Neural cell (in vitro differentiated cells): ENCODE measurements around the gene ANK2. TPM values are rescaled to one million over a fixed set of nuclear protein-coding genes. Genes with fewer than 3 reads are reported as not detected.

Source experiments
- H2AFZ ChIP-seq: fragments of 200-600, 300-800 bp; sonication (generic), shearing (Covaris generic); 2 replicates; pipeline ENCODE4 v1.6.0; 2014; ENCODE audit warnings: low read depth, mild to moderate bottlenecking, antibody characterized with exemption, low read length, moderate library complexity
- H3F3A ChIP-seq: fragments of 200-600 bp; shearing (Covaris generic); 2 replicates; pipeline ENCODE4 v1.6.1; 2016; ENCODE audit warnings: mild to moderate bottlenecking, moderate library complexity, mixed read lengths, antibody characterized with exemption, low read length; ENCODE audit not compliant: insufficient read depth, poor library complexity, severe bottlenecking
- H3K27ac ChIP-seq: fragments of 200-600, 300-800 bp; sonication (generic), shearing (Covaris generic); 2 replicates; pipeline ENCODE4 v1.5.1; 2014; ENCODE audit warnings: mild to moderate bottlenecking, low read length, moderate library complexity
- H3K27me3 ChIP-seq: fragments of 300-800, 200-600 bp; sonication (generic), shearing (Covaris generic); 2 replicates; pipeline ENCODE4 v1.6.0; 2014; ENCODE audit warnings: mild to moderate bottlenecking, low read depth, low read length, moderate library complexity; ENCODE audit not compliant: insufficient read depth
- H3K36me3 ChIP-seq: fragments of 300-800, 200-600 bp; sonication (generic), shearing (Covaris generic); 2 replicates; pipeline ENCODE4 v1.5.1; 2014; ENCODE audit warnings: mild to moderate bottlenecking, antibody characterized with exemption, low read length, moderate library complexity; ENCODE audit not compliant: insufficient read depth
- H3K4me2 ChIP-seq: fragments of 300-800, 200-600 bp; sonication (generic), shearing (Covaris generic); 2 replicates; pipeline ENCODE4 v1.6.0; 2014; ENCODE audit warnings: mild to moderate bottlenecking, low read length
- H3K4me3 ChIP-seq: fragments of 300-800, 200-600 bp; sonication (generic), shearing (Covaris generic); 2 replicates; pipeline ENCODE4 v1.5.1; 2014; ENCODE audit warnings: mild to moderate bottlenecking, low read length, moderate library complexity
- H3K79me2 ChIP-seq: fragments of 200-600 bp; shearing (Covaris generic); replicated peaks from 2 replicates; pipeline ENCODE4 v1.6.0; 2014; ENCODE audit warnings: mild to moderate bottlenecking, low read length, moderate library complexity; ENCODE audit not compliant: insufficient read depth
- H3K9ac ChIP-seq: fragments of 300-800, 200-600 bp; sonication (generic), shearing (Covaris generic); 2 replicates; pipeline ENCODE4 v1.6.1; 2016; ENCODE audit warnings: mild to moderate bottlenecking, low read length, mixed read lengths
- H3K9me2 ChIP-seq: fragments of 200-600 bp; shearing (Covaris generic); 2 replicates; pipeline ENCODE4 v1.6.1; 2016; ENCODE audit warnings: mild to moderate bottlenecking, low read length, mixed read lengths; ENCODE audit not compliant: insufficient read depth
- H3K9me3 ChIP-seq: fragments of 200-600, 300-800 bp; sonication (generic), shearing (Covaris generic); 2 replicates; pipeline ENCODE4 v1.6.1; 2016; ENCODE audit warnings: mild to moderate bottlenecking, mixed run types, low read length, moderate library complexity, mixed read lengths
- H4K20me1 ChIP-seq: fragments of 200-600 bp; shearing (Covaris generic); 2 replicates; pipeline ENCODE4 v1.6.1; 2016; ENCODE audit warnings: mild to moderate bottlenecking, mixed run types; ENCODE audit not compliant: insufficient read depth
- EP300 ChIP-seq: fragments of 450-650 bp; conservative IDR thresholded peaks from 2 replicates; pipeline ENCODE4 v1.6.1; 2014; ENCODE audit warnings: antibody characterized with exemption, mild to moderate bottlenecking, moderate library complexity; ENCODE audit not compliant: poor library complexity, severe bottlenecking
- EZH2 ChIP-seq: fragments of 200-600, 300-800 bp; shearing (Covaris generic), sonication (generic); IDR thresholded peaks from 2 replicates; pipeline ENCODE4 v1.6.1; 2014; ENCODE audit warnings: antibody characterized with exemption, low read length, borderline replicate concordance, mild to moderate bottlenecking; ENCODE audit not compliant: insufficient read depth, poor library complexity, severe bottlenecking
- MXI1 ChIP-seq: fragments of 450-650 bp; conservative IDR thresholded peaks from 2 replicates; pipeline ENCODE4 v1.6.1; 2014; ENCODE audit warnings: antibody characterized with exemption, mild to moderate bottlenecking; ENCODE audit not compliant: poor library complexity, severe bottlenecking
- POLR2AphosphoS5 ChIP-seq: IDR thresholded peaks from 2 replicates; pipeline ENCODE4 v1.6.1; 2012
- RAD21 ChIP-seq: fragments of 450-650 bp; conservative IDR thresholded peaks from 2 replicates; pipeline ENCODE4 v1.6.1; 2014; ENCODE audit warnings: antibody characterized with exemption, mild to moderate bottlenecking, moderate library complexity
- SMC3 ChIP-seq: fragments of 450-650 bp; conservative IDR thresholded peaks from 2 replicates; pipeline ENCODE4 v1.6.1; 2014; ENCODE audit warnings: antibody characterized with exemption, mild to moderate bottlenecking, moderate library complexity; ENCODE audit not compliant: poor library complexity
- TAF1 ChIP-seq: IDR thresholded peaks from 2 replicates; pipeline ENCODE4 v1.6.1; 2012; ENCODE audit warnings: low read depth
- polyA plus RNA-seq: library from polyadenylated mRNA; depleted of rRNA; stranded (reverse); fragments of >200 nt; gene quantifications from 2 replicates; pipeline ENCODE4 v1.2.3, GENCODE V29; 2014
- TF ChIP-seq, protein P1 (sequence below): fragments of 450-650 bp; IDR thresholded peaks from 2 replicates; pipeline ENCODE4 v1.5.1; 2014; ENCODE audit warnings: antibody characterized with exemption, mild to moderate bottlenecking, moderate library complexity; ENCODE audit not compliant: poor library complexity, severe bottlenecking
- TF ChIP-seq, protein P2 (sequence below): IDR thresholded peaks from 2 replicates; pipeline ENCODE4 v1.6.1; 2012; ENCODE audit warnings: borderline replicate concordance

Gene ANK2
- polyA plus RNA-seq, 1 donor from 2014 or later, result 52.0 TPM

DNA sequence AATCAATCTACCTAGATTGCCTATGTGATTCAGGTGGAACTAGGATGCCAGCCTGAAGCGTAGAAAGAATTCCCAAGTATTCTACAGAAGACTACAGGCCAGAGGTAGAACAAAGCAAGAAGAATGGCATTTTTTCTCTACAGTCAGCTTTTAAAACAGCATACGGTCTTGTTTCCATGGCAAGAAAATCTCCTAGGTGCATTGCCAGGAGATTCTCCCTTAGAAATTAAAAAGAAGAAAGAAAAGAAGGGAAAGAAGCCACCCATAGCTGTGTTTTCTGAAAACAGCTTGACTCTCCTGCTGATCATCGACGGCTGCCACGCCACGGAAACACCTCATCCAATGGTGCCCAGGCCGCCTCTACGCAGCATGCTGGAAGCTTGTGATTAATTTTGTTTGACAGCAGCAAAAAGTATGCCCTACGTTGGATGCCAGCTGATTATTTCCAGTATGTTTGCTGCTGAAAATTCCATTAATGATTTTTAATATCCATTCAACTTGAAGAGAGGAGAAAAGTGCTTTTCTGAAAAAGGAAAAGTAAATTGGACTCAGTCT lies 24.1 kb downstream of the ANK2 start:
- no peak for TF ChIP-seq SMC3
- TF ChIP-seq RAD21, result no peak
- TF ChIP-seq EP300, result no peak
- TF ChIP-seq POLR2AphosphoS5, result no peak
- TF ChIP-seq, protein P1, sequence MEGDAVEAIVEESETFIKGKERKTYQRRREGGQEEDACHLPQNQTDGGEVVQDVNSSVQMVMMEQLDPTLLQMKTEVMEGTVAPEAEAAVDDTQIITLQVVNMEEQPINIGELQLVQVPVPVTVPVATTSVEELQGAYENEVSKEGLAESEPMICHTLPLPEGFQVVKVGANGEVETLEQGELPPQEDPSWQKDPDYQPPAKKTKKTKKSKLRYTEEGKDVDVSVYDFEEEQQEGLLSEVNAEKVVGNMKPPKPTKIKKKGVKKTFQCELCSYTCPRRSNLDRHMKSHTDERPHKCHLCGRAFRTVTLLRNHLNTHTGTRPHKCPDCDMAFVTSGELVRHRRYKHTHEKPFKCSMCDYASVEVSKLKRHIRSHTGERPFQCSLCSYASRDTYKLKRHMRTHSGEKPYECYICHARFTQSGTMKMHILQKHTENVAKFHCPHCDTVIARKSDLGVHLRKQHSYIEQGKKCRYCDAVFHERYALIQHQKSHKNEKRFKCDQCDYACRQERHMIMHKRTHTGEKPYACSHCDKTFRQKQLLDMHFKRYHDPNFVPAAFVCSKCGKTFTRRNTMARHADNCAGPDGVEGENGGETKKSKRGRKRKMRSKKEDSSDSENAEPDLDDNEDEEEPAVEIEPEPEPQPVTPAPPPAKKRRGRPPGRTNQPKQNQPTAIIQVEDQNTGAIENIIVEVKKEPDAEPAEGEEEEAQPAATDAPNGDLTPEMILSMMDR, result no peak
- Histone ChIP-seq H3F3A (no peaks in the 10 kb centered on the region), H2AFZ (no peak overlapping the region), H3K79me2 (peaks cover 7% of the 10 kb centered on the region), H3K27ac (no peak overlapping the region), H3K27me3 (peaks cover 11% of the 10 kb centered on the region), H4K20me1 (no peaks in the 10 kb centered on the region), H3K9ac (no peak overlapping the region), H3K9me3 (no peaks in the 10 kb centered on the region), H3K4me2 (no peak overlapping the region), H3K36me3 (no peaks in the 10 kb centered on the region), H3K9me2 (no peaks in the 10 kb centered on the region), H3K4me3 (no peak overlapping the region)

DNA sequence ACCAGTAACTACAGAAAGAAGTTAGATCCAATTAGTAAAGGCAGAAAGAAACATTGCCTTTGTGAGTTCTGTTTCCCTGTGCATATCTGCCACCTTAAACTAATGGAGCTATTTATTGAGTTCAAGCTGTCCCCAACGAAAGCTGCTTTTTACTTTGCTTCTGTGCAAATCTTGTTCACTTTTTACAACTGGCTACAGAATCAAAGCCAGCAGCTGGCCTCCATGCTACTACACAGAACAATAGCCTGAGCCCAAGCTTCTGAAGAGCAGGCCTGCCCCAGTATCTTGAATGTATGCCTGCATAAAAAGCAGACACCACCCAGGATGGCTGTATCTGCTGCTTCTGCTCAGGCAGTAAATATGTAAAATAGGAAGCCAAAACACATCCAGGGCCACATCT lies 28.1 kb downstream of the ANK2 start:
- H3K4me3 ChIP-seq, result no peak overlapping the region
- no peaks in the 10 kb centered on the region for H3F3A ChIP-seq
- H3K9me3 ChIP-seq, result no peaks in the 10 kb centered on the region
- no peaks in the 10 kb centered on the region for H3K27me3 ChIP-seq
- no peak overlapping the region for H3K4me2 ChIP-seq
- H3K36me3 ChIP-seq, result no peaks in the 10 kb centered on the region
- no peak overlapping the region for H3K9ac ChIP-seq
- no peaks in the 10 kb centered on the region for H3K9me2 ChIP-seq
- TF ChIP-seq MXI1 (no peak), EP300 (no peak), EZH2 (no peak), SMC3 (no peak), POLR2AphosphoS5 (no peak), RAD21 (no peak), TAF1 (no peak)
- TF ChIP-seq, protein P1, result no peak
- TF ChIP-seq, protein P2, sequence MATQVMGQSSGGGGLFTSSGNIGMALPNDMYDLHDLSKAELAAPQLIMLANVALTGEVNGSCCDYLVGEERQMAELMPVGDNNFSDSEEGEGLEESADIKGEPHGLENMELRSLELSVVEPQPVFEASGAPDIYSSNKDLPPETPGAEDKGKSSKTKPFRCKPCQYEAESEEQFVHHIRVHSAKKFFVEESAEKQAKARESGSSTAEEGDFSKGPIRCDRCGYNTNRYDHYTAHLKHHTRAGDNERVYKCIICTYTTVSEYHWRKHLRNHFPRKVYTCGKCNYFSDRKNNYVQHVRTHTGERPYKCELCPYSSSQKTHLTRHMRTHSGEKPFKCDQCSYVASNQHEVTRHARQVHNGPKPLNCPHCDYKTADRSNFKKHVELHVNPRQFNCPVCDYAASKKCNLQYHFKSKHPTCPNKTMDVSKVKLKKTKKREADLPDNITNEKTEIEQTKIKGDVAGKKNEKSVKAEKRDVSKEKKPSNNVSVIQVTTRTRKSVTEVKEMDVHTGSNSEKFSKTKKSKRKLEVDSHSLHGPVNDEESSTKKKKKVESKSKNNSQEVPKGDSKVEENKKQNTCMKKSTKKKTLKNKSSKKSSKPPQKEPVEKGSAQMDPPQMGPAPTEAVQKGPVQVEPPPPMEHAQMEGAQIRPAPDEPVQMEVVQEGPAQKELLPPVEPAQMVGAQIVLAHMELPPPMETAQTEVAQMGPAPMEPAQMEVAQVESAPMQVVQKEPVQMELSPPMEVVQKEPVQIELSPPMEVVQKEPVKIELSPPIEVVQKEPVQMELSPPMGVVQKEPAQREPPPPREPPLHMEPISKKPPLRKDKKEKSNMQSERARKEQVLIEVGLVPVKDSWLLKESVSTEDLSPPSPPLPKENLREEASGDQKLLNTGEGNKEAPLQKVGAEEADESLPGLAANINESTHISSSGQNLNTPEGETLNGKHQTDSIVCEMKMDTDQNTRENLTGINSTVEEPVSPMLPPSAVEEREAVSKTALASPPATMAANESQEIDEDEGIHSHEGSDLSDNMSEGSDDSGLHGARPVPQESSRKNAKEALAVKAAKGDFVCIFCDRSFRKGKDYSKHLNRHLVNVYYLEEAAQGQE, result no peak
- H4K20me1 ChIP-seq, result no peaks in the 10 kb centered on the region
- H2AFZ ChIP-seq, result no peak overlapping the region
- H3K79me2 ChIP-seq, result peaks cover 11% of the 10 kb centered on the region
- H3K27ac ChIP-seq, result no peak overlapping the region
